K562 (cell line): ENCODE measurements around the gene SCTR. TPM values are rescaled to one million over a fixed set of nuclear protein-coding genes. Genes with fewer than 3 reads are reported as not detected.

ENCODE experiments used
- ATAC-seq: fragments of 200-7000 bp; cut with Tn5 transposase; 3 replicates; pipeline ENCODE4 v1.9.1; 2020; ENCODE audit warnings: moderate library complexity
- BruUV-seq: library from RNA; stranded (reverse); fragments of 400-500 nt; replicated peaks from 2 replicates; lab custom pipeline; 2021; lab: Mats Ljungman, UMichigan
- CTCF ChIA-PET: fragments of 300-600 bp; formaldehyde crosslinking; extraction: SDS; loops from one replicate; lab custom pipeline; 2021; ENCODE audit warnings: low intra/inter-chr PET ratio; lab: Yijun Ruan, JAX
- POLR2A ChIA-PET: fragments of 300-600, 350-650 bp; sonication (Branson Sonifier 250); formaldehyde crosslinking; extraction: SDS; loops from one replicate; lab custom pipeline; 2021; ENCODE audit warnings: antibody characterized with exemption, inconsistent platforms; lab: Yijun Ruan, JAX
- DNase-seq, 4 experiments: peaks; one replicate each; pipeline versions ENCODE4 v3.0.0 to v3.0.0-alpha.2; 2011 to 2018; ENCODE audit warnings: low spot score in 3 of 4, mixed read lengths in 3 of 4; ENCODE audit errors: extremely low read depth in 1 of 4
- FAIRE-seq: peaks from 2 replicates; lab custom pipeline; 2011; peaks lifted over from hg19 to GRCh38; lab: Jason Lieb, UNC
- H2AFZ ChIP-seq: 2 replicates; pipeline ENCODE4 v1.6.0; 2011; ENCODE audit warnings: low read depth, low read length, control low read depth, inconsistent platforms
- H3K27ac ChIP-seq: fragments of 200-600 bp; 3 replicates; pipeline ENCODE4 v1.8.0; 2011; ENCODE audit warnings: low read depth, mild to moderate bottlenecking, control low read depth, inconsistent platforms, low read length, moderate library complexity, mixed read lengths; ENCODE audit errors: extremely low read depth
- H3K27me3 ChIP-seq, 2 experiments: fragments of 300-600 bp in 1 of 2; 2 replicates in 1 of 2; 3 replicates in 1 of 2; pipeline versions ENCODE4 v1.6.0 to v1.8.0; 2011; ENCODE audit warnings: inconsistent platforms in 2 of 2, low read length in 2 of 2, mild to moderate bottlenecking in 1 of 2, mixed read lengths in 1 of 2, moderate library complexity in 1 of 2; ENCODE audit not compliant: control insufficient read depth in 2 of 2, insufficient read depth in 2 of 2
- H3K36me3 ChIP-seq: fragments of 300-600 bp; 3 replicates; pipeline ENCODE4 v1.8.0; 2011; ENCODE audit warnings: mild to moderate bottlenecking, low read length, inconsistent platforms; ENCODE audit not compliant: control insufficient read depth, insufficient read depth
- H3K4me1 ChIP-seq, 2 experiments: fragments of 200-600 bp in 1 of 2; replicated peaks in 1 of 2; 2 replicates in 1 of 2; 3 replicates in 1 of 2; pipeline versions ENCODE4 v1.5.1 to v1.8.0; 2011; ENCODE audit warnings: inconsistent platforms in 2 of 2, low read length in 2 of 2, mild to moderate bottlenecking in 1 of 2, mixed read lengths in 1 of 2, moderate library complexity in 1 of 2; ENCODE audit not compliant: control insufficient read depth in 2 of 2, insufficient read depth in 2 of 2
- H3K4me2 ChIP-seq: 2 replicates; pipeline ENCODE4 v1.6.1; 2011; ENCODE audit warnings: low read length, control low read depth, inconsistent platforms, mixed read lengths; ENCODE audit not compliant: insufficient read depth
- H3K4me3 ChIP-seq: fragments of 200-600 bp; sonication (generic), shearing (Covaris generic); 2 replicates; pipeline ENCODE4 v1.5.1; 2016; ENCODE audit warnings: control low read depth, inconsistent platforms
- H3K79me2 ChIP-seq: fragments of 200-600 bp; 3 replicates; pipeline ENCODE4 v1.8.0; 2011; ENCODE audit warnings: low read length, inconsistent platforms; ENCODE audit not compliant: control insufficient read depth, insufficient read depth
- H3K9ac ChIP-seq, 2 experiments: 2 replicates each; pipeline versions ENCODE4 v1.6.0 to v1.6.1; 2011; ENCODE audit warnings: low read depth in 2 of 2, low read length in 2 of 2, control low read depth in 1 of 2, inconsistent platforms in 1 of 2, mild to moderate bottlenecking in 1 of 2, mixed read lengths in 1 of 2; ENCODE audit not compliant: insufficient read depth in 1 of 2
- H3K9me1 ChIP-seq: one replicate; pipeline ENCODE4 v1.6.0; 2011; ENCODE audit warnings: inconsistent platforms, mild to moderate bottlenecking, low read length, moderate library complexity; ENCODE audit not compliant: control insufficient read depth, insufficient read depth
- H3K9me3 ChIP-seq: replicated peaks from 2 replicates; pipeline ENCODE4 v1.5.1; 2011; ENCODE audit warnings: low read depth, low read length, inconsistent platforms; ENCODE audit not compliant: control insufficient read depth, insufficient read depth
- H4K20me1 ChIP-seq: replicated peaks from 2 replicates; pipeline ENCODE4 v1.6.1; 2011; ENCODE audit warnings: low read length, inconsistent platforms, mixed read lengths; ENCODE audit not compliant: control insufficient read depth, insufficient read depth
- ADNP ChIP-seq: fragments of 200-800 bp; sonication (Bioruptor generic); IDR thresholded peaks from 2 replicates; pipeline ENCODE4 v1.6.1; 2016; ENCODE audit warnings: missing genetic modification characterization, missing compliant biosample characterization
- CBFA2T2 ChIP-seq: fragments of 450-650 bp; conservative IDR thresholded peaks from 2 replicates; pipeline ENCODE4 v1.6.1; 2017; ENCODE audit warnings: mild to moderate bottlenecking
- HBP1 ChIP-seq: fragments of 450-650 bp; formaldehyde crosslinking; IDR thresholded peaks from 2 replicates; pipeline ENCODE4 v1.4.0; 2022; ENCODE audit warnings: missing genetic modification characterization
- HEY1 ChIP-seq: fragments of 250-450 bp; sonication (Bioruptor Pico); IDR thresholded peaks from 2 replicates; pipeline ENCODE4 v1.5.0; 2020; ENCODE audit warnings: mild to moderate bottlenecking, moderate library complexity, borderline replicate concordance
- KDM1A ChIP-seq, 2 experiments: fragments of 450-650 bp; IDR thresholded peaks; 2 replicates each; pipeline ENCODE4 v1.6.1; 2016; ENCODE audit warnings: mild to moderate bottlenecking in 2 of 2
- LEF1 ChIP-seq: fragments of 450-650 bp; IDR thresholded peaks from 2 replicates; pipeline ENCODE4 v1.6.1; 2016; ENCODE audit warnings: mild to moderate bottlenecking
- NONO ChIP-seq, 2 experiments: fragments of 200-400 bp in 1 of 2; fragments of 450-650 bp in 1 of 2; formaldehyde crosslinking in 1 of 2; IDR thresholded peaks; 2 replicates each; pipeline ENCODE4 v1.6.1; 2017; ENCODE audit warnings: low read depth in 2 of 2, mild to moderate bottlenecking in 2 of 2, moderate library complexity in 2 of 2, low read length in 1 of 2
- RBM14 ChIP-seq: fragments of 200-400 bp; formaldehyde crosslinking; IDR thresholded peaks from 2 replicates; pipeline ENCODE4 v1.6.1; 2018; ENCODE audit warnings: low read depth, mild to moderate bottlenecking, low read length, moderate library complexity, borderline replicate concordance; ENCODE audit not compliant: insufficient read depth
- RCOR1 ChIP-seq, 2 experiments: IDR thresholded peaks; 2 replicates each; pipeline ENCODE4 v1.6.1; 2012; ENCODE audit warnings: low read depth in 2 of 2, low read length in 2 of 2, borderline replicate concordance in 1 of 2, improper control_type of control experiment in 1 of 2
- SRSF9 ChIP-seq: fragments of 200-400 bp; formaldehyde crosslinking; IDR thresholded peaks from 2 replicates; pipeline ENCODE4 v1.6.1; 2017; ENCODE audit warnings: low read depth, low read length, borderline replicate concordance
- ZC3H11A ChIP-seq: IDR thresholded peaks from 2 replicates; pipeline ENCODE4 v1.6.1; 2012; ENCODE audit warnings: low read depth, low read length, improper control_type of control experiment
- ZFPM2 ChIP-seq: fragments of 250-450 bp; sonication (Bioruptor Pico); IDR thresholded peaks from 2 replicates; pipeline ENCODE4 v1.5.1; 2022; ENCODE audit warnings: mild to moderate bottlenecking
- ZNF23 ChIP-seq: fragments of 250-450 bp; sonication (Bioruptor Pico); IDR thresholded peaks from 2 replicates; pipeline ENCODE4 v1.4.0; 2020; ENCODE audit warnings: mild to moderate bottlenecking
- ZNF232 ChIP-seq: sonication (generic); formaldehyde crosslinking; IDR thresholded peaks from 2 replicates; pipeline ENCODE4 v1.8.0; 2022; ENCODE audit warnings: mild to moderate bottlenecking, missing genetic modification reagents
- ZNF239 ChIP-seq: fragments of 250-450 bp; sonication (Bioruptor Pico); IDR thresholded peaks from 2 replicates; pipeline ENCODE4 v1.4.0; 2020; ENCODE audit warnings: mild to moderate bottlenecking
- WGBS: fragments of 100-300 bp; shearing (Covaris generic); methylation state at CpG from one replicate; pipeline ENCODE4 v1.1.6; 2016; ENCODE audit warnings: low coverage, mixed read lengths; ENCODE audit not compliant: insufficient coverage; ENCODE audit errors: missing lambda C conversion rate; 5-methylcytosine and 5-hydroxymethylcytosine counted together
- in situ Hi-C: fragments of 300-500 bp; cut with MboI; formaldehyde crosslinking; loops from 4 replicates; pipeline ENCODE4 v1.15.0; 2018; ENCODE audit warnings: inconsistent platforms, mixed read lengths
- intact Hi-C: fragments of 100-400 bp; cut with micrococcal nuclease; formaldehyde crosslinking; loops from 2 replicates; pipeline ENCODE4 v1.14.2; 2022
- polyA plus RNA-seq, 8 experiments: library from polyadenylated mRNA; depleted of rRNA in 4 of 8; stranded (reverse) in 5 of 8; unstranded in 3 of 8; fragments of >200 nt; fragmentation: Nextera tagmentation in 2 of 8; fragmentation: Illumina TruSeq in 1 of 8; extraction: Ambion mirVana in 2 of 8; extraction: Trizol in 1 of 8; gene quantifications; 2 replicates each; pipeline versions ENCODE4 v1.2.1 to v1.2.3, GENCODE V29; 2011 to 2014; ENCODE audit warnings: inconsistent platforms in 1 of 8, missing spikeins in 1 of 8
- total RNA-seq, 7 experiments: library from RNA; depleted of rRNA in 6 of 7; stranded (reverse); fragments of >200 nt in 6 of 7; fragmentation: Illumina TruSeq in 2 of 7; extraction: Trizol in 2 of 7; gene quantifications; 2 replicates each; pipeline versions ENCODE4 v1.2.1 to v1.2.3, GENCODE V29; 2011 to 2021; ENCODE audit warnings: low replicate concordance in 1 of 7
- TF ChIP-seq, protein P1 (sequence below): fragments of 450-650 bp; formaldehyde crosslinking; IDR thresholded peaks from 2 replicates; pipeline ENCODE4 v1.4.0; 2022; ENCODE audit warnings: mild to moderate bottlenecking, moderate library complexity

Gene SCTR
- total and polyA plus RNA-seq, 9 of the 15 experiments (the other 6 are each of a cell fraction or from before 2014, with no cell fraction given), result not detected

DNA sequence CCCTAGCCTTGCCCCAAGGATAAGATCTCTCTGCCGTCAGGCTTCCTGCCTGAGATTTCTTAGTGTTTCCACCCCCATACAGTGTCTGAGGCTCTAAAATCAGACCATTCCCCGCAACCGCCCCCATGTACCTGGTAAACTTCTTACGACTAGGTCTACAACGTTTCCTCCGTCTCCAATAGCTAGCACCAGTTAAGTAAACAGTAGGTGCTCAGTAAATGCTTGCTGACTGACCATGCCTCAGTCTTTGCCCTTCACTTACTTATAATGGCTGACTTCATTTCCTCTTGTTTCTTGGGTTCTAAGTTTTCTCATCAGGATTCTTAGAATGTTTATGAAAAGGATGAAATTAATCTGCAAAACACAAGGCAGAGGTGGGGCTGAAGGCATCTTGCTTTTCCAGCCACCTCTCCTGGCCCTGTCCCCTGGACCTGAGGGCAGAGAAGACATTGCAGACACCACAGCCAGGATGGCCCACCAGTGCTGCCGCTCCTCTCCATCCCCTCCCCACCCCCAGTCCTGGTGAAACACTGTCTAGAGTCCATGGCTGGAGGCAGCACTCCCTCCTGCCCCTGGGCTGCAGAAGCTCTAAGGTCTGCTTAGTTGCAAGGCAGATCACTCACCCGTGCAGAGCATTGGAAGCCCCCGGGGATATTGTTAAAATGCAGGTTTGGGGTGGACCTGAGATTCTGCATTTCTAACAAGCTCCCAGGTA is 75.7 kb downstream of the SCTR start (continued):
- TF ChIP-seq NONO (IDR thresholded peaks at IDR 0.05; ENCODE audit: low read depth in 2 of 2, low read length in 1 of 2) (no peak), RCOR1 (IDR thresholded peaks at IDR 0.05; ENCODE audit: borderline replicate concordance in 1 of 2, low read depth in 2 of 2, low read length in 2 of 2) (0 out of 4 replicates have a peak, but pooled peaks of 1 of the 2 experiments have one; percentile 20), HEY1 (CRISPR knock-in tag) (no peak), ZC3H11A (no peak)

- H3K79me2 ChIP-seq, result no peaks in the 10 kb centered on the region
- no peaks in the 10 kb centered on the region for H3K9me1 ChIP-seq
- peaks cover 23 to 53% of the 10 kb centered on the region in 2 experiments for H3K27me3 ChIP-seq
- POLR2A ChIA-PET, result interaction anchor here (0.6 to 0.7 kb wide), 2 partner anchors 8 to 43 kb away, joined by 3 to 4 read pairs; no protein-coding TSS in a partner anchor
- in situ Hi-C loops (no loop called here), intact Hi-C loops (loop anchor here (5.0 kb wide), 1 partner anchor 34 kb away; no protein-coding TSS in a partner anchor)
- H3K4me1 ChIP-seq, result no peaks in the 10 kb centered on the region
- no peak overlapping the region for H3K4me2 ChIP-seq
- TF ChIP-seq ZNF23 (CRISPR knock-in tag), result no peak
- no peak for TF ChIP-seq RBM14
- TF ChIP-seq ZFPM2 (CRISPR knock-in tag), result no peak
- TF ChIP-seq LEF1, result no peak
- no peak for TF ChIP-seq ZNF239 (CRISPR knock-in tag)
- TF ChIP-seq ZNF232 (CRISPR knock-in tag), result no peak
- TF ChIP-seq KDM1A (IDR thresholded peaks at IDR 0.05), result no peak
- TF ChIP-seq SRSF9, result no peak
- TF ChIP-seq, protein P1, sequence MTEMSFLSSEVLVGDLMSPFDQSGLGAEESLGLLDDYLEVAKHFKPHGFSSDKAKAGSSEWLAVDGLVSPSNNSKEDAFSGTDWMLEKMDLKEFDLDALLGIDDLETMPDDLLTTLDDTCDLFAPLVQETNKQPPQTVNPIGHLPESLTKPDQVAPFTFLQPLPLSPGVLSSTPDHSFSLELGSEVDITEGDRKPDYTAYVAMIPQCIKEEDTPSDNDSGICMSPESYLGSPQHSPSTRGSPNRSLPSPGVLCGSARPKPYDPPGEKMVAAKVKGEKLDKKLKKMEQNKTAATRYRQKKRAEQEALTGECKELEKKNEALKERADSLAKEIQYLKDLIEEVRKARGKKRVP (CRISPR knock-in tag), result no peak
- no peak for TF ChIP-seq HBP1
- no peak for TF ChIP-seq CBFA2T2
- TF ChIP-seq ADNP, result no peak
- CTCF ChIA-PET, result no interaction called here
- H3K4me3 ChIP-seq, result no peak overlapping the region
- H3K9ac ChIP-seq, result no peak overlapping the region
- H3K27ac ChIP-seq, result no peak overlapping the region
- no peak for DNase-seq
- no peaks in the 10 kb centered on the region for H3K36me3 ChIP-seq
- ATAC-seq, result no peak
- no peak for FAIRE-seq
- no TSS peak for BruUV-seq
- peaks cover 6% of the 10 kb centered on the region; the same call in 1 of the 2 replicates for H4K20me1 ChIP-seq
- WGBS, result 2% methylated on average over 9 of the region's 9 CpGs
- no peaks in the 10 kb centered on the region for H3K9me3 ChIP-seq
- no peak overlapping the region; the same call in 1 of the 2 replicates for H2AFZ ChIP-seq
Measured at GRCh38 chr2:119446037-119446436, 78.2 kb downstream of the SCTR start.
